Spinal cord (tissue), 10 donors: ENCODE data around the gene CDK12. TPM values are rescaled to one million over a fixed set of nuclear protein-coding genes. Genes with fewer than 3 reads are reported as not detected.
A peak's percentile ranks its signal among the peaks of the same experiment; 100 is the strongest.

ENCODE experiments used
- DNase-seq, 6 donors: peaks; one replicate each; pipeline versions ENCODE4 v3.0.0 to v3.0.0-alpha.2; 2013 to 2015; ENCODE audit warnings: low spot score in 6 of 6, low read depth in 4 of 6
- H3K27ac ChIP-seq: one replicate; pipeline ENCODE4 v1.5.1; 2013; ENCODE audit warnings: low read depth, low read length, control low read depth
- H3K27me3 ChIP-seq: one replicate; pipeline ENCODE4 v1.6.1; 2013; ENCODE audit warnings: low read length; ENCODE audit not compliant: control insufficient read depth, insufficient read depth
- H3K36me3 ChIP-seq: one replicate; pipeline ENCODE4 v1.6.1; 2013; ENCODE audit warnings: low read length; ENCODE audit not compliant: control insufficient read depth, insufficient read depth
- H3K4me1 ChIP-seq: one replicate; pipeline ENCODE4 v1.6.1; 2013; ENCODE audit warnings: low read length; ENCODE audit not compliant: control insufficient read depth, insufficient read depth
- H3K4me3 ChIP-seq: one replicate; pipeline ENCODE4 v1.5.1; 2013; ENCODE audit warnings: low read depth, low read length, control low read depth
- H3K9me3 ChIP-seq: one replicate; pipeline ENCODE4 v1.6.1; 2013; ENCODE audit warnings: low read length; ENCODE audit not compliant: control insufficient read depth, insufficient read depth
- WGBS: methylation state at CpG from one replicate; pipeline ENCODE4 v1.1.5; 2013; ENCODE audit warnings: missing lambda C conversion rate; ENCODE audit not compliant: insufficient coverage; 5-methylcytosine and 5-hydroxymethylcytosine counted together
- polyA plus RNA-seq, 2 donors: library from polyadenylated mRNA; unstranded; fragments of 120-200 nt; gene quantifications; one replicate each; pipeline ENCODE4 v1.2.1, GENCODE V29; 2013; ENCODE audit not compliant: insufficient read length in 2 of 2
- total RNA-seq, 2 donors: library from RNA; depleted of rRNA in 1 of 2; stranded (reverse); fragments of 120-200 nt in 1 of 2; fragments of >200 nt in 1 of 2; gene quantifications; one replicate each; pipeline versions ENCODE4 v1.2.3 to v1.2.4, GENCODE V29; 2013 to 2014
- donor health status: healthy.

CDK12 gene
- total and polyA plus RNA-seq, 4 donors = 23.9 to 44.3 (median 33.1) TPM

GRCh38 chr17:39573447-39574298, 112.4 kb downstream of the CDK12 start:
- Histone ChIP-seq H3K27ac (peak overlapping the region; percentile 57), H3K4me1 (peaks cover 54% of the 10 kb centered on the region), H3K36me3 (peaks cover 7% of the 10 kb centered on the region), H3K27me3 (no peaks in the 10 kb centered on the region), H3K4me3 (peak overlapping the region; percentile 53), H3K9me3 (no peaks in the 10 kb centered on the region)
- WGBS = 1% methylated on average over 63 of the region's 66 CpGs
- DNase-seq = peak in 2 of 6 donors; percentile 88 to 91

DNA sequence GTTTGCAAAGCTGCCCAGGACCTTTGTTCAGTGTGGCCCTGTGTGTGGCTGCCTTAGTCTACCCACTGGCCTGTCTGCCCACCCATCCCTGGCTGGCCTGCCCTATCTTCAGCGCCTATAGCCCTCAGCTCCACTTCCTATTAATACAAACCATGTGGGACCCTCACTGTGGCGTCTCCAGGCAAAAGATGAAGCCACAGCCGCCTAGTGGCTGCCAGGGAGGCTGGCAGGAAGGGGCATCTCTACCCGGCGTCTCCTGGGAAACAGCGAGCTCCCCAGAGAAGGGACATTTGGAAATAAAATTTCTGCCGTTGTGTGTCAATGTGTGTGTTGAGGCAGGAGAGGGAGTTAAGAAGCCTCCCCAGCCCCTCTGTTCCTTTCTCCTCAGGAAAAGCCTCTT, 114.9 kb downstream of the CDK12 start:
- H3K27ac ChIP-seq = no peak overlapping the region
- DNase-seq = peak in 2 of 6 donors; percentile 77 to 88
- H3K27me3 ChIP-seq = no peaks in the 10 kb centered on the region
- WGBS = 11% methylated on average over 3 of the region's 7 CpGs
- H3K4me1 ChIP-seq = peaks cover 45% of the 10 kb centered on the region
- no peaks in the 10 kb centered on the region for H3K9me3 ChIP-seq
- H3K36me3 ChIP-seq = no peaks in the 10 kb centered on the region
- H3K4me3 ChIP-seq = no peak overlapping the region

- Histone ChIP-seq H3K36me3 (no peaks in the 10 kb centered on the region), H3K9me3 (no peaks in the 10 kb centered on the region), H3K4me1 (peaks cover 32% of the 10 kb centered on the region), H3K27me3 (no peaks in the 10 kb centered on the region), H3K4me3 (no peak overlapping the region), H3K27ac (no peak overlapping the region)
- WGBS = 33% methylated on average over 1 of the region's 2 CpGs
- DNase-seq = no peak
These were observed 117.0 kb downstream of the CDK12 start for GRCh38 chr17:39578272-39578671.

DNA sequence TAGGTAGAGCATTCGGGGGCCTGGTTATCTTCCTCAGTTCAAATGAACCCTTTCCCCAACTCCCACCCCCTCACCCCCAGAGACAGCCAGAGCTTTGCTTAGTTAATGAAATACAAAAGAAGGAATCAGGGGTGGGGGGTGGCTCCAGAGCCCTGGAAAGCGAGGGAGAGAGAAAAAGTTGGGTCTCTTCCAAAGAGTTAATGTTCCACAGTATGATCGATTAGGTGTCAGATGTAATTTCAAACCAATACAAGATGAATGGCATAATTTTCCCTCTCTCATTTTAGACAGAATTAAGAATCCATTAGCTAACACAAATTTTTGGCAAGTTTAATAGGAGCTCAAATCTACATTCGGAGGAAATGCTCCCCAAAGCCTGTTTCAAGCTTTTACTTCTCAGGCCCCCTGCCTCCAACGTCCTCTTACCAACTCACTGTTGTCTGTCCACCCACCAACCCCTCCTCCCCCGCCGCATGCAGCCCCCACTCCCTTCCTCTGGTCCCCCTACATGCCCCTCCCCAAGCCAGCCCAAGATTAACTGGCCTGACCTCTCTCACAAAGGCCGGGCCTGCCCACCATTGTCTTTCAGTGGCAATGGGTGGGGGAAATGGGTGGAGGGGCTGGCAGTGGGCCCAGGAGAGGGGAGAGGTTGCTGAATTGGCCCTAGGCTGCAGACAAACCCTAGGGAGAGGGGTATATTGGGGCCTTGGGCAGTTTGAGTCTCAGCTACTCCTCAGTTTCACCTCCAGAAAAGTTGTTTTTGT, 118.2 kb downstream of the CDK12 start:
- no peak overlapping the region for H3K27ac ChIP-seq
- WGBS = 14% methylated on average over 2 of the region's 8 CpGs

GRCh38 chr17:39580082-39580468, 118.8 kb downstream of the CDK12 start:
- Histone ChIP-seq H3K27ac (no peak overlapping the region), H3K36me3 (no peaks in the 10 kb centered on the region), H3K9me3 (no peaks in the 10 kb centered on the region), H3K27me3 (no peaks in the 10 kb centered on the region), H3K4me3 (no peak overlapping the region), H3K4me1 (peaks cover 23% of the 10 kb centered on the region)
- no peak for DNase-seq
- WGBS = 63% methylated on average over 5 of the region's 7 CpGs

More for the DNA sequence above, 118.2 kb downstream of the CDK12 start:
- no peaks in the 10 kb centered on the region for H3K9me3 ChIP-seq
- H3K27me3 ChIP-seq = no peaks in the 10 kb centered on the region
- no peaks in the 10 kb centered on the region for H3K36me3 ChIP-seq
- no peak overlapping the region for H3K4me3 ChIP-seq
- peaks cover 23% of the 10 kb centered on the region for H3K4me1 ChIP-seq
- DNase-seq = peak in 1 of 6 donors; percentile 59

GRCh38 chr17:39581071-39581758, 119.9 kb downstream of the CDK12 start:
- no peak overlapping the region for H3K27ac ChIP-seq
- H3K9me3 ChIP-seq = no peaks in the 10 kb centered on the region
- H3K36me3 ChIP-seq = no peaks in the 10 kb centered on the region
- no peak overlapping the region for H3K4me3 ChIP-seq
- DNase-seq = no peak
- 87% methylated on average over 19 of the region's 20 CpGs for WGBS
- peaks cover 20% of the 10 kb centered on the region for H3K4me1 ChIP-seq
- no peaks in the 10 kb centered on the region for H3K27me3 ChIP-seq

DNA sequence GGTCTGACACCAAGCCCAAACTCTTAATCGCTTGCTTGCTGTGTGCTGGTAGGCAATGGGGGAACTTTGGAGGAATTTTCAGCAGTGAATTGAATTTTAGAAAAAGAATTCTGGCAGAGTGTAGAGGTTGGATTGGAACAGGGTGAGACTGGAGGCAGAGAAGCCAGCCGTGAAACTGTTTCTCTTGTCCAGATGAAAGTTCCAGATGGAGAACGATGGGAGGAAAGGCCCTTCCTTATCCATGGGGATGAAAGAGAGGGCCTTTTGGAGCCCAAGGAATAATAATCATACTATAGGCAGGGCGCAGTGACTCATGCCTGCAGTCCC, 120.4 kb downstream of the CDK12 start:
- Histone ChIP-seq H3K4me3 (no peak overlapping the region), H3K27me3 (no peaks in the 10 kb centered on the region), H3K36me3 (no peaks in the 10 kb centered on the region), H3K9me3 (no peaks in the 10 kb centered on the region), H3K27ac (no peak overlapping the region), H3K4me1 (peaks cover 16% of the 10 kb centered on the region)
- 74% methylated on average over 4 of the region's 4 CpGs for WGBS
- DNase-seq = peak in 1 of 6 donors; percentile 58

DNA sequence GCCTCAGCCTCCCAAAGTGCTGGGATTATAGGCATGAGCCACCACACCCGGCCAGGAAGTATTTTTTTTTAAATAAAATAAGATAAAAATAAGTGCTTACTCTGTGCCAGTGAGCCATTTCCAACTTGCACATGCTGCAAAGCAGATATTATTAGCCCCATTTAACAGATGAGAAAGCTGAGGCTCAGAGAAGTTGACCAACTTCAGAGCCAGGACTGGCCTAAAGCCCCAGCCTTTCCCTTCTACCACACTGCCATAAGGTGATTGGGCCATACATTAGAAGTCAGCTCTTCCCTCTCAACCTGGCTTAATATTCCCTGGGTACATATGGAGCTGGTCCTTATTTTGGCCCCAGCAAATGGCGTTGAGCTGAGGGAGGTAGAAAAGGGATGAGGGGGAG, 121.4 kb downstream of the CDK12 start:
- H3K4me3 ChIP-seq = no peak overlapping the region

More for the DNA sequence above, 121.4 kb downstream of the CDK12 start:
- DNase-seq = no peak
- 50% methylated on average over 1 of the region's 2 CpGs for WGBS
- no peak overlapping the region for H3K27ac ChIP-seq
- no peaks in the 10 kb centered on the region for H3K9me3 ChIP-seq
- no peaks in the 10 kb centered on the region for H3K36me3 ChIP-seq
- peaks cover 16% of the 10 kb centered on the region for H3K4me1 ChIP-seq
- H3K27me3 ChIP-seq = no peaks in the 10 kb centered on the region
